K562 (cell line): ENCODE results near the gene FITM2. TPM values are rescaled to one million over a fixed set of nuclear protein-coding genes. Genes with fewer than 3 reads are reported as not detected.

ENCODE experiments used
- BMI1 ChIP-seq: fragments of 150-350 bp; IDR thresholded peaks from 2 replicates; pipeline ENCODE4 v1.6.1; 2014; ENCODE audit warnings: low read length
- CBFB ChIP-seq: sonication (generic); formaldehyde crosslinking; IDR thresholded peaks from 2 replicates; pipeline ENCODE4 v1.4.0; 2020; ENCODE audit warnings: mild to moderate bottlenecking, missing genetic modification reagents
- CC2D1A ChIP-seq: fragments of 450-650 bp; IDR thresholded peaks from 2 replicates; pipeline ENCODE4 v1.6.1; 2017; ENCODE audit warnings: mild to moderate bottlenecking
- CCNT2 ChIP-seq: IDR thresholded peaks from 2 replicates; pipeline ENCODE4 v1.6.1; 2011; ENCODE audit warnings: borderline replicate concordance, low read depth, mild to moderate bottlenecking, moderate library complexity, mixed read lengths, low read length; ENCODE audit not compliant: insufficient read length; ENCODE audit errors: extremely low read depth
- JUN ChIP-seq, 2 experiments: sonication (generic) in 1 of 2; formaldehyde crosslinking in 1 of 2; IDR thresholded peaks; 2 replicates each; pipeline versions ENCODE4 v1.6.1 to v1.8.0; 2012 to 2022; ENCODE audit warnings: borderline replicate concordance in 2 of 2, mild to moderate bottlenecking in 2 of 2, improper control_type of control experiment in 1 of 2, low read depth in 1 of 2, low read length in 1 of 2, missing genetic modification reagents in 1 of 2
- KAT2B ChIP-seq: IDR thresholded peaks from one replicate; pipeline ENCODE4 v1.6.1; 2012; ENCODE audit warnings: low read depth, mild to moderate bottlenecking, control low read depth, inconsistent platforms, low read length, moderate library complexity
- MLLT1 ChIP-seq, 2 experiments: fragments of 450-650 bp; IDR thresholded peaks; 2 replicates each; pipeline ENCODE4 v1.6.1; 2016
- MNT ChIP-seq, 2 experiments: fragments of 450-650 bp; conservative IDR thresholded peaks; 2 replicates each; pipeline ENCODE4 v1.6.1; 2017; ENCODE audit warnings: mild to moderate bottlenecking in 2 of 2, moderate library complexity in 2 of 2
- SNRNP70 ChIP-seq: fragments of 200-400 bp; formaldehyde crosslinking; optimal IDR thresholded peaks from 2 replicates; pipeline ENCODE3; 2017; ENCODE audit warnings: low read depth, low read length
- ZBED1 ChIP-seq: IDR thresholded peaks from 2 replicates; pipeline ENCODE4 v1.6.1; 2014
- ZBTB1 ChIP-seq: sonication (generic); formaldehyde crosslinking; IDR thresholded peaks from 2 replicates; pipeline ENCODE4 v1.8.1; 2023; ENCODE audit warnings: missing genetic modification reagents, low read depth, mild to moderate bottlenecking, borderline replicate concordance
- ZBTB11 ChIP-seq, 3 experiments: fragments of 200-800 bp in 1 of 3; fragments of 250-450 bp in 1 of 3; fragments of 450-650 bp in 1 of 3; sonication (Bioruptor Pico) in 1 of 3; sonication (Bioruptor generic) in 1 of 3; formaldehyde crosslinking in 1 of 3; IDR thresholded peaks; 2 replicates each; pipeline versions ENCODE4 v1.6.1 to v1.8.0; 2016 to 2022; ENCODE audit warnings: mild to moderate bottlenecking in 2 of 3, missing genetic modification characterization in 2 of 3, missing compliant biosample characterization in 1 of 3, moderate library complexity in 1 of 3
- ZNF316 ChIP-seq: fragments of 450-650 bp; IDR thresholded peaks from 2 replicates; pipeline ENCODE4 v1.6.1; 2016
- ZNF592 ChIP-seq: fragments of 450-650 bp; IDR thresholded peaks from 2 replicates; pipeline ENCODE4 v1.6.1; 2017; ENCODE audit warnings: antibody characterized with exemption, mild to moderate bottlenecking
- polyA plus RNA-seq, 8 experiments: library from polyadenylated mRNA; depleted of rRNA in 4 of 8; stranded (reverse) in 5 of 8; unstranded in 3 of 8; fragments of >200 nt; fragmentation: Nextera tagmentation in 2 of 8; fragmentation: Illumina TruSeq in 1 of 8; extraction: Ambion mirVana in 2 of 8; extraction: Trizol in 1 of 8; gene quantifications; 2 replicates each; pipeline versions ENCODE4 v1.2.1 to v1.2.3, GENCODE V29; 2011 to 2014; ENCODE audit warnings: inconsistent platforms in 1 of 8, missing spikeins in 1 of 8
- total RNA-seq, 7 experiments: library from RNA; depleted of rRNA in 6 of 7; stranded (reverse); fragments of >200 nt in 6 of 7; fragmentation: Illumina TruSeq in 2 of 7; extraction: Trizol in 2 of 7; gene quantifications; 2 replicates each; pipeline versions ENCODE4 v1.2.1 to v1.2.3, GENCODE V29; 2011 to 2021; ENCODE audit warnings: low replicate concordance in 1 of 7

Gene FITM2
- total and polyA plus RNA-seq, 9 of the 15 experiments (the other 6 are each of a cell fraction or from before 2014, with no cell fraction given), result 0.64 to 2.8 (median 1.8) TPM

GRCh38 chr20:44310664-44311639 lies at the start of gene FITM2 (continued):
- TF ChIP-seq ZBTB11 (CRISPR knock-in tag; IDR thresholded peaks at IDR 0.05) (no peak), MLLT1 (IDR thresholded peaks at IDR 0.05) (no peak), JUN (IDR thresholded peaks at IDR 0.05; ENCODE audit: borderline replicate concordance, low read depth, low read length) (0 out of 2 replicates have a peak, but pooled peaks have one; percentile 26), JUN (CRISPR knock-in tag; IDR thresholded peaks at IDR 0.05; ENCODE audit: borderline replicate concordance) (0 out of 2 replicates have a peak, but pooled peaks have one; percentile 28), CBFB (peak; percentile 63; the same call in 1 of the 2 replicates), CCNT2 (peak; percentile 57), ZNF592 (no peak), CC2D1A (no peak), ZBTB1 (CRISPR knock-in tag) (0 out of 2 replicates have a peak, but pooled peaks have one; percentile 26), SNRNP70 (no peak), ZBED1 (no peak), MNT (conservative IDR thresholded peaks at IDR 0.05) (peak; percentile 73 to 83), BMI1 (no peak), ZNF316 (no peak), KAT2B (no peak)
